GM23338 (cell line): ENCODE measurements around the gene COL4A3. TPM values are rescaled to one million over a fixed set of nuclear protein-coding genes. Genes with fewer than 3 reads are reported as not detected.
A peak's percentile ranks its signal among the peaks of the same experiment; 100 is the strongest.

Experiments
- ATAC-seq: fragments of 200-7000 bp; cut with Tn5 transposase; 3 replicates; pipeline ENCODE4 v1.9.1; 2020
- DNase-seq: peaks from one replicate; pipeline ENCODE4 v3.0.0-alpha.2; 2015; ENCODE audit warnings: low spot score
- H2AFZ ChIP-seq: fragments of 200-600 bp; sonication (generic); 2 replicates; pipeline ENCODE4 v1.8.0; 2016; ENCODE audit warnings: antibody characterized with exemption, mild to moderate bottlenecking, moderate library complexity
- H3F3A ChIP-seq: fragments of 200-600 bp; sonication (generic); replicated peaks from 2 replicates; pipeline ENCODE4 v1.8.0; 2017; ENCODE audit warnings: antibody characterized with exemption, mixed run types, low read depth
- H3K27ac ChIP-seq: fragments of 200-600 bp; sonication (generic); 2 replicates; pipeline ENCODE4 v1.6.1; 2016; ENCODE audit warnings: low read depth
- H3K27me3 ChIP-seq: fragments of 200-600 bp; sonication (generic); 2 replicates; pipeline ENCODE4 v1.8.0; 2016; ENCODE audit warnings: mild to moderate bottlenecking, mixed run types, moderate library complexity; ENCODE audit not compliant: insufficient read depth
- H3K36me3 ChIP-seq: fragments of 200-600 bp; sonication (generic); 2 replicates; pipeline ENCODE4 v1.8.0; 2016; ENCODE audit warnings: mild to moderate bottlenecking; ENCODE audit not compliant: insufficient read depth
- H3K4me1 ChIP-seq: fragments of 200-600 bp; sonication (generic); 2 replicates; pipeline ENCODE4 v1.8.0; 2016; ENCODE audit warnings: mild to moderate bottlenecking, moderate library complexity; ENCODE audit not compliant: insufficient read depth
- H3K4me2 ChIP-seq: fragments of 200-600 bp; sonication (generic); 2 replicates; pipeline ENCODE4 v1.7.1; 2017; ENCODE audit warnings: mixed run types
- H3K4me3 ChIP-seq: fragments of 200-600 bp; sonication (generic); 2 replicates; pipeline ENCODE4 v1.6.1; 2016; ENCODE audit warnings: mixed run types
- H3K79me2 ChIP-seq: fragments of 200-600 bp; sonication (generic); replicated peaks from 2 replicates; pipeline ENCODE4 v1.8.0; 2017; ENCODE audit warnings: mild to moderate bottlenecking; ENCODE audit not compliant: insufficient read depth
- H3K9me2 ChIP-seq: fragments of 200-600 bp; sonication (generic); 2 replicates; pipeline ENCODE4 v1.8.0; 2017; ENCODE audit not compliant: insufficient read depth
- H4K20me1 ChIP-seq: fragments of 200-600 bp; sonication (generic); replicated peaks from 2 replicates; pipeline ENCODE4 v1.8.0; 2017; ENCODE audit warnings: mild to moderate bottlenecking; ENCODE audit not compliant: insufficient read depth
- H3K27ac Mint-ChIP-seq: 2 replicates; pipeline ENCODE4 v1.8.0; 2020; ENCODE audit warnings: inconsistent platforms, mild to moderate bottlenecking, moderate library complexity, mixed read lengths
- H3K27me3 Mint-ChIP-seq: 3 replicates; pipeline ENCODE4 v1.8.0; 2022; ENCODE audit warnings: low read depth, mild to moderate bottlenecking, moderate library complexity, mixed read lengths, inconsistent platforms; ENCODE audit not compliant: insufficient read depth, poor library complexity
- H3K36me3 Mint-ChIP-seq: 3 replicates; pipeline ENCODE4 v1.8.0; 2021; ENCODE audit warnings: low read depth, mild to moderate bottlenecking, inconsistent platforms, moderate library complexity, mixed read lengths
- H3K4me1 Mint-ChIP-seq: 3 replicates; pipeline ENCODE4 v1.8.0; 2020; ENCODE audit warnings: mild to moderate bottlenecking, inconsistent platforms, mixed read lengths
- H3K4me3 Mint-ChIP-seq: 3 replicates; pipeline ENCODE4 v1.8.0; 2021; ENCODE audit warnings: moderate library complexity, mild to moderate bottlenecking, inconsistent platforms, mixed read lengths
- H3K9me3 Mint-ChIP-seq: 3 replicates; pipeline ENCODE4 v1.8.0; 2020; ENCODE audit warnings: moderate library complexity, mild to moderate bottlenecking, inconsistent platforms, mixed read lengths
- CTCF ChIP-seq, 2 experiments: fragments of 200-600 bp in 1 of 2; sonication (generic) in 1 of 2; conservative IDR thresholded peaks; 2 replicates each; pipeline versions ENCODE4 v1.5.1 to v1.6.1; 2016 to 2017; ENCODE audit warnings: antibody characterized with exemption in 2 of 2, low read depth in 2 of 2, mild to moderate bottlenecking in 2 of 2, moderate library complexity in 1 of 2
- ETS1 ChIP-seq: IDR thresholded peaks from 2 replicates; pipeline ENCODE4 v1.6.1; 2016; ENCODE audit warnings: antibody characterized with exemption
- EZH2 ChIP-seq: fragments of 200-600 bp; sonication (generic); IDR thresholded peaks from one replicate; pipeline ENCODE4 v1.8.0; 2017; ENCODE audit warnings: antibody characterized with exemption, mild to moderate bottlenecking, low read depth; ENCODE audit not compliant: unreplicated experiment
- NANOG ChIP-seq: IDR thresholded peaks from 2 replicates; pipeline ENCODE4 v1.6.1; 2016; ENCODE audit warnings: antibody characterized with exemption, borderline replicate concordance
- STAT1 ChIP-seq: IDR thresholded peaks from one replicate; pipeline ENCODE4 v1.6.1; 2016; ENCODE audit warnings: antibody characterized with exemption; ENCODE audit not compliant: unreplicated experiment
- ZNF331 ChIP-seq: fragments of 250-450 bp; sonication (Bioruptor Pico); IDR thresholded peaks from 2 replicates; pipeline ENCODE4 v1.5.0; 2020; ENCODE audit warnings: low read depth, mild to moderate bottlenecking, moderate library complexity
- ZNF462 ChIP-seq: fragments of 250-450 bp; sonication (Bioruptor Pico); IDR thresholded peaks from 2 replicates; pipeline ENCODE4 v1.5.0; 2020; ENCODE audit warnings: mild to moderate bottlenecking, moderate library complexity
- polyA plus RNA-seq: library from polyadenylated mRNA; unstranded; fragments of >200 nt; fragmentation: Nextera tagmentation; extraction: Ambion mirVana; gene quantifications from 2 replicates; pipeline ENCODE4 v1.2.1, GENCODE V29; 2016
- total RNA-seq: library from RNA; depleted of rRNA; stranded (reverse); fragments of >200 nt; shearing (Covaris generic); gene quantifications from 2 replicates; pipeline ENCODE4 v1.2.3, GENCODE V29; 2014

The COL4A3 gene
- total and polyA plus RNA-seq, 2 experiments from 2014 or later: 1.1 to 3.5 TPM

- TF ChIP-seq EZH2: no peak
- TF ChIP-seq ZNF331: no peak
- TF ChIP-seq ETS1: no peak
- no peak for TF ChIP-seq STAT1
These were observed 10.5 kb upstream of the COL4A3 start (continued) for GRCh38 chr2:227153758-227154486.

GRCh38 chr2:227154986-227155774 is 9.2 kb upstream of the COL4A3 start:
- no peaks in the 10 kb centered on the region for H3F3A ChIP-seq
- DNase-seq: peak; percentile 28
- H3K9me2 ChIP-seq: no peaks in the 10 kb centered on the region
- H3K27me3 Mint-ChIP-seq: peaks cover 2% of the 10 kb centered on the region
- peaks cover 17% of the 10 kb centered on the region; the same call in 1 of the 2 replicates for H3K4me1 ChIP-seq
- no peak overlapping the region for H3K27ac Mint-ChIP-seq
- ATAC-seq: peak; percentile 32; the same call in 1 of the 3 replicates
- H3K27ac ChIP-seq: no peak overlapping the region
- no peaks in the 10 kb centered on the region for H3K79me2 ChIP-seq
- H3K36me3 ChIP-seq: no peaks in the 10 kb centered on the region
- peak; percentile 1 to 22; a peak in 1 of 4 replicates for TF ChIP-seq CTCF (conservative IDR thresholded peaks at IDR 0.05; ENCODE audit: low read depth in 2 of 2)
- no peak for TF ChIP-seq NANOG
- no peaks in the 10 kb centered on the region for H3K27me3 ChIP-seq
- H3K9me3 Mint-ChIP-seq: no peaks in the 10 kb centered on the region; the same call in 2 of the 3 replicates
- H3K4me3 Mint-ChIP-seq: no peak overlapping the region
- peaks cover 13% of the 10 kb centered on the region for H3K4me1 Mint-ChIP-seq
- H3K4me3 ChIP-seq: no peak overlapping the region
- no peak overlapping the region for H2AFZ ChIP-seq
- no peak overlapping the region for H3K4me2 ChIP-seq
- H3K36me3 Mint-ChIP-seq: no peaks in the 10 kb centered on the region; the same call in 2 of the 3 replicates
- no peaks in the 10 kb centered on the region for H4K20me1 ChIP-seq

- Mint-ChIP-seq H3K27me3 (peaks cover 20% of the 10 kb centered on the region), H3K4me1 (peaks cover 5% of the 10 kb centered on the region; the same call in 1 of the 3 replicates), H3K27ac (no peak overlapping the region), H3K9me3 (no peaks in the 10 kb centered on the region; the same call in 2 of the 3 replicates), H3K36me3 (no peaks in the 10 kb centered on the region; the same call in 2 of the 3 replicates), H3K4me3 (no peak overlapping the region)
- Histone ChIP-seq H3K4me2 (no peak overlapping the region), H3K4me3 (no peak overlapping the region), H3K79me2 (no peaks in the 10 kb centered on the region), H3K4me1 (peaks cover 5% of the 10 kb centered on the region; the same call in 1 of the 2 replicates), H4K20me1 (no peaks in the 10 kb centered on the region), H3K36me3 (no peaks in the 10 kb centered on the region; the same call in 1 of the 2 replicates), H3K9me2 (no peaks in the 10 kb centered on the region), H3K27me3 (peaks cover 29% of the 10 kb centered on the region), H3K27ac (no peak overlapping the region), H3F3A (no peaks in the 10 kb centered on the region), H2AFZ (no peak overlapping the region)
- DNase-seq (no peak), ATAC-seq (no peak)
- no peak for TF ChIP-seq ZNF462 (CRISPR knock-in tag)
These were observed 4.3 kb upstream of the COL4A3 start for GRCh38 chr2:227160164-227160563.
